ENCODE results near the gene CKLF.
"Not testable (repeated sequence)": the region's sequence is repeated elsewhere in the genome, so short reads cannot be mapped to it uniquely, and the experiment has no call there.

Gene CKLF

GRCh38 chr16:66552286-66553177, at the start of gene CKLF:
Gene CKLF, plus strand, starts transcription at chr16:66552576. Its CDS starts 140 bp downstream, at chr16:66552716.
- DNase-seq, result peak; percentile 84 to 96

- DNase-seq, result no peak
These were observed 49.3 kb upstream of the CKLF start for GRCh38 chr16:66503030-66503429.

GRCh38 chr16:66503612-66504011, 48.8 kb upstream of the CKLF start:
- DNase-seq, result no peak

GRCh38 chr16:66507731-66508239, 44.6 kb upstream of the CKLF start:
- no peak for DNase-seq

- no peak for DNase-seq
These were observed 44.0 kb upstream of the CKLF start for GRCh38 chr16:66508248-66508913.

- no peak for DNase-seq
These were observed 43.4 kb upstream of the CKLF start for GRCh38 chr16:66508914-66509496.

GRCh38 chr16:66509576-66509975, 42.8 kb upstream of the CKLF start:
- no peak for DNase-seq

- DNase-seq, result no peak
These were observed 42.1 kb upstream of the CKLF start for GRCh38 chr16:66510298-66510697.

GRCh38 chr16:66510711-66511601, 41.4 kb upstream of the CKLF start:
- DNase-seq, result no peak

GRCh38 chr16:66511602-66512271, 40.6 kb upstream of the CKLF start:
- no peak for DNase-seq

- DNase-seq, result no peak
These were observed 39.9 kb upstream of the CKLF start for GRCh38 chr16:66512272-66513110.

GRCh38 chr16:66513111-66513723, 39.2 kb upstream of the CKLF start:
- no peak for DNase-seq

- not testable (repeated sequence) for DNase-seq
These were observed 38.0 kb upstream of the CKLF start for GRCh38 chr16:66514391-66514790.

- DNase-seq, result not testable (repeated sequence)
These were observed 37.3 kb upstream of the CKLF start for GRCh38 chr16:66514980-66515595.

GRCh38 chr16:66515596-66516508, 36.5 kb upstream of the CKLF start:
- DNase-seq, result peak; percentile 51 to 60

- no peak for DNase-seq
These were observed 35.9 kb upstream of the CKLF start for GRCh38 chr16:66516509-66516807.

- peak; percentile 96 to 99 for DNase-seq
These were observed 35.4 kb upstream of the CKLF start for GRCh38 chr16:66516808-66517585.

GRCh38 chr16:66517586-66518263, 34.7 kb upstream of the CKLF start:
- DNase-seq, result no peak

Data from inflammatory macrophage treated with lipopolysaccharide for 1 hour (primary cell).